MM.1S (cell line): ENCODE measurements around the gene EXOC4.

Source experiments
- DNase-seq: peaks from one replicate; pipeline ENCODE4 v3.0.0-alpha.2; 2015
- H2AFZ ChIP-seq: fragments of 300-600 bp; sonication (generic); 2 replicates; pipeline ENCODE4 v1.6.0; 2016; ENCODE audit warnings: antibody characterized with exemption, low read length
- H3F3A ChIP-seq: fragments of 300-600 bp; sonication (generic); 2 replicates; pipeline ENCODE4 v1.6.1; 2016; ENCODE audit warnings: mild to moderate bottlenecking, antibody characterized with exemption, low read length, moderate library complexity, mixed read lengths; ENCODE audit not compliant: insufficient read depth
- H3K27ac ChIP-seq: fragments of 300-600 bp; sonication (generic); 2 replicates; pipeline ENCODE4 v1.5.1; 2016; ENCODE audit warnings: mild to moderate bottlenecking, low read length
- H3K27me3 ChIP-seq: fragments of 300-600 bp; sonication (generic); replicated peaks from 2 replicates; pipeline ENCODE4 v1.6.0; 2016; ENCODE audit warnings: low read length; ENCODE audit not compliant: insufficient read depth
- H3K36me3 ChIP-seq: fragments of 300-600 bp; sonication (generic); replicated peaks from 2 replicates; pipeline ENCODE4 v1.6.1; 2016; ENCODE audit warnings: mild to moderate bottlenecking, low read length, mixed read lengths; ENCODE audit not compliant: insufficient read depth
- H3K4me1 ChIP-seq: fragments of 300-600 bp; sonication (generic); 2 replicates; pipeline ENCODE4 v1.6.1; 2016; ENCODE audit warnings: low read length, mixed read lengths
- H3K4me2 ChIP-seq: fragments of 300-600 bp; sonication (generic); 2 replicates; pipeline ENCODE4 v1.6.0; 2016; ENCODE audit warnings: low read depth, low read length
- H3K4me3 ChIP-seq: fragments of 300-600 bp; sonication (generic); 2 replicates; pipeline ENCODE4 v1.5.1; 2016; ENCODE audit warnings: low read length, mixed read lengths
- H3K79me2 ChIP-seq: fragments of 300-600 bp; sonication (generic); 2 replicates; pipeline ENCODE4 v1.6.1; 2016; ENCODE audit warnings: mixed run types, low read length, mixed read lengths
- H3K9ac ChIP-seq: fragments of 300-600 bp; sonication (generic); 2 replicates; pipeline ENCODE4 v1.6.1; 2016; ENCODE audit warnings: low read length, mixed read lengths
- H3K9me2 ChIP-seq: fragments of 300-600 bp; sonication (generic); replicated peaks from 2 replicates; pipeline ENCODE4 v1.6.1; 2016; ENCODE audit warnings: mild to moderate bottlenecking, low read length, mixed read lengths; ENCODE audit not compliant: insufficient read depth
- H3K9me3 ChIP-seq: fragments of 300-600 bp; sonication (generic); replicated peaks from 2 replicates; pipeline ENCODE4 v1.6.1; 2016; ENCODE audit warnings: mild to moderate bottlenecking, low read length, mixed read lengths; ENCODE audit not compliant: insufficient read depth
- H4K20me1 ChIP-seq: fragments of 300-600 bp; sonication (generic); 2 replicates; pipeline ENCODE4 v1.6.1; 2016; ENCODE audit warnings: mild to moderate bottlenecking, low read length, moderate library complexity, mixed read lengths; ENCODE audit not compliant: insufficient read depth
- EZH2 ChIP-seq: fragments of 300-600 bp; sonication (generic); optimal IDR thresholded peaks from 2 replicates; pipeline ENCODE3; 2017; ENCODE audit warnings: low read depth, mild to moderate bottlenecking, antibody characterized with exemption, low read length, mixed read lengths
- EZH2phosphoT487 ChIP-seq: fragments of 300-600 bp; sonication (generic); IDR thresholded peaks from 2 replicates; pipeline ENCODE4 v1.6.1; 2018; ENCODE audit warnings: antibody characterized with exemption, low read length
- TF ChIP-seq, protein P1 (sequence below): fragments of 300-600 bp; sonication (generic); IDR thresholded peaks from 2 replicates; pipeline ENCODE4 v1.5.1; 2016; ENCODE audit warnings: antibody characterized with exemption, low read length, mixed read lengths

EXOC4 gene

DNA sequence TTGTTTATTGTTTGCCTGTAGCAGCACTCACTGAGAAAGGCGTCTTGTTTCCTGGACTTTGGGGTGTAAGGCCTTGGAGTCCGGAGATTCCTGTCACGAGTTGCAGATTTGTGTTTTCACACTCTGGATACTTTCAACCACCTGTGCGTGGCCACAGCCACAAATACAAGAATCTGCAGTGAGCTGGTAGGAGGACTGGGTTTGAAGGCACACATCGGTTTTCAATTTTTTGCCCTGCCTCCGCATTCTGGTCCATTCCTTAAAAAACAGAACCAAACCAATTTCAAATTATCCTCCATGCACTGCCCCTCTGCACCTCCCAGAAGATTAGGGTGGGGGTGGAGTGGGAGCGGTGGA is 619 bp downstream of the EXOC4 start:
- Histone ChIP-seq H3K9me2 (no peaks in the 10 kb centered on the region), H2AFZ (peak overlapping the region; percentile 87), H4K20me1 (no peaks in the 10 kb centered on the region), H3K27me3 (no peaks in the 10 kb centered on the region), H3K9me3 (no peaks in the 10 kb centered on the region), H3K4me3 (peak overlapping the region; percentile 91), H3K36me3 (peaks cover 4% of the 10 kb centered on the region; the same call in 1 of the 2 replicates), H3K9ac (peak overlapping the region; percentile 91), H3K79me2 (peaks cover 56% of the 10 kb centered on the region), H3F3A (peaks cover 6% of the 10 kb centered on the region; the same call in 1 of the 2 replicates), H3K4me2 (peak overlapping the region; percentile 74), H3K27ac (peak overlapping the region; percentile 52), H3K4me1 (peaks cover 14% of the 10 kb centered on the region)
- TF ChIP-seq, protein P1, sequence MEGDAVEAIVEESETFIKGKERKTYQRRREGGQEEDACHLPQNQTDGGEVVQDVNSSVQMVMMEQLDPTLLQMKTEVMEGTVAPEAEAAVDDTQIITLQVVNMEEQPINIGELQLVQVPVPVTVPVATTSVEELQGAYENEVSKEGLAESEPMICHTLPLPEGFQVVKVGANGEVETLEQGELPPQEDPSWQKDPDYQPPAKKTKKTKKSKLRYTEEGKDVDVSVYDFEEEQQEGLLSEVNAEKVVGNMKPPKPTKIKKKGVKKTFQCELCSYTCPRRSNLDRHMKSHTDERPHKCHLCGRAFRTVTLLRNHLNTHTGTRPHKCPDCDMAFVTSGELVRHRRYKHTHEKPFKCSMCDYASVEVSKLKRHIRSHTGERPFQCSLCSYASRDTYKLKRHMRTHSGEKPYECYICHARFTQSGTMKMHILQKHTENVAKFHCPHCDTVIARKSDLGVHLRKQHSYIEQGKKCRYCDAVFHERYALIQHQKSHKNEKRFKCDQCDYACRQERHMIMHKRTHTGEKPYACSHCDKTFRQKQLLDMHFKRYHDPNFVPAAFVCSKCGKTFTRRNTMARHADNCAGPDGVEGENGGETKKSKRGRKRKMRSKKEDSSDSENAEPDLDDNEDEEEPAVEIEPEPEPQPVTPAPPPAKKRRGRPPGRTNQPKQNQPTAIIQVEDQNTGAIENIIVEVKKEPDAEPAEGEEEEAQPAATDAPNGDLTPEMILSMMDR = no peak
- TF ChIP-seq EZH2phosphoT487 (no peak), EZH2 (no peak)
- peak; percentile 60 for DNase-seq

DNA sequence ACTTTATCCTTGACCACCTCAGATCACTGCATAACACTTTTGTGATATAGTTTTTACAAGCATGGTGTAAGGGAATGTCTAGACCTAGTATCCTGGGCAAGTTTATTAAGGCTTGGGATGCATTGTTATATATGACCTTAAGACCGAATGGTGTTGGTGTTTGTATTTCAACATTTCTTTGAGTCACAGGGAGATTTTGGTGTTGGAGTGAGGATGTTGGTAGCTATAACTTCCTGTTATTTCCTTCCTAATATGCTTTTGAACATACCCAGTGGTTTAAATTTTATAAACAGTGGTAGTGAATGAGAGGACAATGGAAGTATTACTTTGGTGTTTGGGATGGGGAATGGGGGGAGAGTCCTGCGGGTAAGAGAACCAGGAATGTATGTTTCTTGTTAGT is 2.6 kb downstream of the EXOC4 start:
- Histone ChIP-seq H3K27ac (no peak overlapping the region), H3K9me3 (no peaks in the 10 kb centered on the region), H3K9ac (no peak overlapping the region), H3K9me2 (no peaks in the 10 kb centered on the region), H3K4me1 (peaks cover 14% of the 10 kb centered on the region), H3F3A (peaks cover 6% of the 10 kb centered on the region; the same call in 1 of the 2 replicates), H4K20me1 (no peaks in the 10 kb centered on the region), H3K27me3 (no peaks in the 10 kb centered on the region), H3K4me3 (no peak overlapping the region), H2AFZ (no peak overlapping the region), H3K36me3 (peaks cover 4% of the 10 kb centered on the region; the same call in 1 of the 2 replicates), H3K79me2 (peaks cover 73% of the 10 kb centered on the region), H3K4me2 (no peak overlapping the region)
- DNase-seq = no peak
- no peak for TF ChIP-seq EZH2phosphoT487

DNA sequence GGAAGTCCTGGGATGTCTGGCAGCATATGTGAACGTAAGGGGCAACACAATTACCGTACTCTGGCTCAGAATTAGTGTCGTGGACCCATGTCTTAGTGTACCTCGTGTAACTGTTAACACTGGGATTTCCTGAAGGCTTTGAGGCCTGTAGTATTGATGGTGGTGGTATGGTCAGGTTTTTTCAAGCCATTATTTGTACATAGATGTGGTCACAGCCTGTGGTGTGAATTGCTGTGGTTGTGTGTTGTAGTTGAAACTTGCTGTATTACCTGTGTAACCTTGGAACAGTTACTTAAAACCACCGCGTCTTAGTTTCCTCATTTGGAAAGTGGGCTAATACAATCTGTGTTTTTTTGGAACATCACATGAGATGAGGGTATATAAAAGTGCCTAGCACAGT is 5.3 kb downstream of the EXOC4 start:
- Histone ChIP-seq H3K4me3 (no peak overlapping the region), H3K36me3 (peaks cover 4% of the 10 kb centered on the region; the same call in 1 of the 2 replicates), H2AFZ (no peak overlapping the region), H3F3A (peaks cover 5% of the 10 kb centered on the region; the same call in 1 of the 2 replicates), H3K9ac (no peak overlapping the region), H3K9me3 (no peaks in the 10 kb centered on the region), H3K4me2 (no peak overlapping the region), H3K79me2 (peaks cover 85% of the 10 kb centered on the region), H3K9me2 (no peaks in the 10 kb centered on the region), H4K20me1 (no peaks in the 10 kb centered on the region), H3K4me1 (peaks cover 10% of the 10 kb centered on the region), H3K27ac (no peak overlapping the region), H3K27me3 (no peaks in the 10 kb centered on the region)
- no peak for TF ChIP-seq EZH2
- TF ChIP-seq, protein P1 = no peak
- DNase-seq = no peak

DNA sequence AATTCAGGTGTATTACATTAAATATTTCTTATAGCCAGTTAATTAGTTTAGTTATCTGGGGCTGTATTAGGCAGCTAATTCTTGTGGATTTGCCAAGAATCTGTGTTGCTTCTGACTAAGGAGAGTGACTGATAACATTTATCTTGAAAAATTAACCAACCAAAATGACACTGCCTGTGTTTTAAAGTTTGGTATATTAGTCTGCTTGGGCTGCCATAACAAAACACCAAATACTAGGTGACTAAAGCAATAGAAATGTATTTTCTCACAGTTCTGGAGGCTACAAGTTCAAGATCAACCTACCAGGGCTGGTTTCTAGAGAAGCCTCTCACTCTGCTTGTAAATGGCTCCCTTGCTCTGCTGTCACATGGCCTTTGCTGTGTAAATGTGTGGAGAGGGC is 12.9 kb downstream of the EXOC4 start:
- Histone ChIP-seq H3F3A (no peaks in the 10 kb centered on the region), H3K27ac (no peak overlapping the region), H3K4me1 (no peaks in the 10 kb centered on the region), H3K79me2 (peaks cover 27% of the 10 kb centered on the region), H4K20me1 (no peaks in the 10 kb centered on the region), H3K36me3 (0 out of 2 replicates have a peak, but pooled peaks cover 2% of the 10 kb centered on the region), H3K4me2 (no peak overlapping the region), H3K9ac (no peak overlapping the region), H2AFZ (no peak overlapping the region), H3K27me3 (no peaks in the 10 kb centered on the region), H3K9me2 (no peaks in the 10 kb centered on the region), H3K9me3 (no peaks in the 10 kb centered on the region), H3K4me3 (no peak overlapping the region)
- TF ChIP-seq, protein P1 = no peak
- TF ChIP-seq EZH2phosphoT487 (no peak), EZH2 (no peak)
- DNase-seq = no peak
